22Rv1 (cell line): ENCODE results near the gene CAMK4.

Experiments
- ZFX ChIP-seq: fragments of 450-650 bp; IDR thresholded peaks from 2 replicates; pipeline ENCODE4 v1.6.1; 2017; ENCODE audit warnings: antibody characterized with exemption, borderline replicate concordance
- TF ChIP-seq, protein P1 (sequence below): fragments of 450-650 bp; IDR thresholded peaks from 2 replicates; pipeline ENCODE4 v1.5.1; 2017; ENCODE audit warnings: mild to moderate bottlenecking

DNA sequence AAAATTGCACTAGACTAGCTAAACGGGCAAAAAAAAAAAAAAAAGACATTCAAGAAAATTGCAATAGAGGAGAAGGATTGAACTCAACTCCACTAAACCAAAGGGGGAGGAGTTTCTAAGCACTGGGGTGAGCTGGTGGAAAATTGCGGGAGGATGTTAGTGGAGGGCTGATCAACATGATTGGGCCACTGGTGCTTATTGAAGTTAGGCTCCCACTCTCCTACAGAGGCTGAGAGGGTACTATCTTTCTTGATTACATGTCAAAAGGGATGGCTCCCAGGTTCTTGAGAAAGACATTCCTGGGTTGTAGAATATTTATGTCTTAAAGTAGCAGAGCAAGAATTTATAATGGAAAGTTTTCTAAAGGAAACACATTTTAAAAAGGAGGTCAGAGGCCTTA is 38.0 kb downstream of the CAMK4 start:
- no peak for TF ChIP-seq ZFX
- TF ChIP-seq, protein P1, sequence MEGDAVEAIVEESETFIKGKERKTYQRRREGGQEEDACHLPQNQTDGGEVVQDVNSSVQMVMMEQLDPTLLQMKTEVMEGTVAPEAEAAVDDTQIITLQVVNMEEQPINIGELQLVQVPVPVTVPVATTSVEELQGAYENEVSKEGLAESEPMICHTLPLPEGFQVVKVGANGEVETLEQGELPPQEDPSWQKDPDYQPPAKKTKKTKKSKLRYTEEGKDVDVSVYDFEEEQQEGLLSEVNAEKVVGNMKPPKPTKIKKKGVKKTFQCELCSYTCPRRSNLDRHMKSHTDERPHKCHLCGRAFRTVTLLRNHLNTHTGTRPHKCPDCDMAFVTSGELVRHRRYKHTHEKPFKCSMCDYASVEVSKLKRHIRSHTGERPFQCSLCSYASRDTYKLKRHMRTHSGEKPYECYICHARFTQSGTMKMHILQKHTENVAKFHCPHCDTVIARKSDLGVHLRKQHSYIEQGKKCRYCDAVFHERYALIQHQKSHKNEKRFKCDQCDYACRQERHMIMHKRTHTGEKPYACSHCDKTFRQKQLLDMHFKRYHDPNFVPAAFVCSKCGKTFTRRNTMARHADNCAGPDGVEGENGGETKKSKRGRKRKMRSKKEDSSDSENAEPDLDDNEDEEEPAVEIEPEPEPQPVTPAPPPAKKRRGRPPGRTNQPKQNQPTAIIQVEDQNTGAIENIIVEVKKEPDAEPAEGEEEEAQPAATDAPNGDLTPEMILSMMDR, result no peak
